ENCODE results near the gene TDRD12. TPM values are rescaled to one million over a fixed set of nuclear protein-coding genes. Genes with fewer than 3 reads are reported as not detected.
"Not testable (repeated sequence)": the region's sequence is repeated elsewhere in the genome, so short reads cannot be mapped to it uniquely, and the experiment has no call there.

TDRD12 gene
- total RNA-seq, 2 donors from 2014 or later, result 0.09 to 5.8 TPM

DNA sequence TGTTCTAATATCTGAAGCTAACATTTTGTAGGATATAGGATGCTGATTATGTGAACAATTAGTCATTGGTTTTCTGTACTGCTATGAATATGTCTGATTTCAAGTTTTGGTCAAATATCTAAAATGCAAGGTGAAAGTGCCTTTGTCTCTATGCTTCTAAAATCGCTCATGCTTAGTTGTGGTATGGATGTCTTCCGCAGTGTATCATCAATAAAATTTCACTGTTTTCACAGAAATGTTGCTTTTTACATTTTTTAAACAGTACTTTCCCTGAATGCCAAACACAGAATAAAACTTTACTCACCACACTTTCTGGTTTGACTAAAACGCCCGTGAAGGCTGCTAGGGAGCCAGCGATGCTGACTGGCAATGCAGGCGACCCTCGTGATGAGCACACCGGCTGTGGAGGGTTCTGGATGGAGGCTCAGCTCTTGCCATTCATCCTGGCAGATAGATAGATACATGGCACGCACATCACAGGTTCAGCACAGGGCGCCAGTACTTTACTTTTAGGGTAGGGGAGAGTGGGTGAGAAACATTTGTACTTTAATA lies 109.9 kb downstream of the TDRD12 start:
- H3K27ac Mint-ChIP-seq, result peak overlapping the region; percentile 2 to 65
- ATAC-seq (peak; percentile 54 to 90), DNase-seq (ENCODE audit: low spot score in 2 of 2) (peak in 1 of 2 donors; percentile 32)
- H3K9me3 Mint-ChIP-seq, result no peaks in the 10 kb centered on the region
- no peaks in the 10 kb centered on the region for H3K36me3 Mint-ChIP-seq

GRCh38 chr19:32830231-32831014 lies 110.9 kb downstream of the TDRD12 start:
- H3K9me3 Mint-ChIP-seq, result no peaks in the 10 kb centered on the region
- no peak overlapping the region for H3K27ac Mint-ChIP-seq
- no peak for DNase-seq (ENCODE audit: low spot score in 2 of 2)
- no peak for ATAC-seq
- no peaks in the 10 kb centered on the region for H3K36me3 Mint-ChIP-seq

DNA sequence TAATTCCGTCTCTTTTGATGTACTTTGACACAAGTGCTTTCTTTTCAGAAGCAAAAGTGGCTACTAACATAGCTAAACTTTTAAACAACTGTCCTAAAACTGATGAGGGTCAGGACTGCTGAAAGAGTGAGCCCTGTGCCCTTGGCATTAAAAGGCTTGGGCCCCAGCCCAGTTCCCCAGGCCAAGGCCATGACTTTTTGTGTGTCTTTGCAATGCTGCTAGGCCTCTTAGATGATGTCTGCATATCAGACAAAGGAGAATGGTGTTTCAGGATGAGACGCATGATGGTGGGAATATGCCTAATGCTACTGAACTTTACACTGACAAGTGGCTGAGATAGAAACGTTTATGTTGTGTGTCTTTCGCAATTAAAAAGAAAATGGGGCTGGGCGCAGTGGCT lies 112.0 kb downstream of the TDRD12 start:
- ATAC-seq (no peak), DNase-seq (ENCODE audit: low spot score in 2 of 2) (no peak)
- Mint-ChIP-seq H3K36me3 (no peaks in the 10 kb centered on the region), H3K9me3 (no peaks in the 10 kb centered on the region), H3K27ac (no peak overlapping the region)

GRCh38 chr19:32832094-32832493 lies 112.5 kb downstream of the TDRD12 start:
- not testable (repeated sequence) for H3K36me3 Mint-ChIP-seq; ATAC-seq; DNase-seq (ENCODE audit: low spot score in 2 of 2); H3K27ac Mint-ChIP-seq; H3K9me3 Mint-ChIP-seq

- H3K27ac Mint-ChIP-seq; ATAC-seq; DNase-seq (ENCODE audit: low spot score in 2 of 2); H3K9me3 Mint-ChIP-seq; H3K36me3 Mint-ChIP-seq: not testable (repeated sequence)
Observed at GRCh38 chr19:32832825-32833224, 113.3 kb downstream of the TDRD12 start.

GRCh38 chr19:32833388-32833787 lies 113.8 kb downstream of the TDRD12 start:
- not testable (repeated sequence) for ATAC-seq; DNase-seq (ENCODE audit: low spot score in 2 of 2); H3K27ac Mint-ChIP-seq; H3K36me3 Mint-ChIP-seq; H3K9me3 Mint-ChIP-seq

DNA sequence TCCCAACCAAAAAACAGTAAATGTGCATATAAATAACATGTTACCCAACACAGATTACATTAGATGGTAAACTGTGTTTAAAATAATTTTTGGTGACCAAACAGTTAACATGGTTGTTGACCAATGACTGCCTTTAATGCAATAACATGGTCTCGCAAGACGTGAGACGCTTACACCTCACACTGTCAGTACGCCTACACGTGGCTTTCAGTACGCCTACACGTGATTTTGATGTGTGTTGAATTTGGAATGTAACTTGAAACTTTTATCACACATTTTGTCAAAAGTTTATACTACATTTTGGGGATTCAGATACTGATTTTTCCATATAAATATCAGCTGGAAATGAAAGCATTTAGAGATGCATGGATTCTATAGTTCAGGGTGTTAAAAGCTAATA lies 118.0 kb downstream of the TDRD12 start:
- ATAC-seq (no peak), DNase-seq (ENCODE audit: low spot score in 2 of 2) (no peak)
- Mint-ChIP-seq H3K27ac (no peak overlapping the region), H3K36me3 (peaks cover 13 to 20% of the 10 kb centered on the region in 2 donors), H3K9me3 (peaks cover 8 to 17% of the 10 kb centered on the region in 2 donors)

- peaks cover 13 to 32% of the 10 kb centered on the region in 2 donors for H3K36me3 Mint-ChIP-seq
- DNase-seq (ENCODE audit: low spot score in 2 of 2) (no peak), ATAC-seq (no peak)
- peaks cover 9 to 14% of the 10 kb centered on the region in 2 donors for H3K9me3 Mint-ChIP-seq
- H3K27ac Mint-ChIP-seq, result no peak overlapping the region
Observed at GRCh38 chr19:32842061-32842460, 122.5 kb downstream of the TDRD12 start.

GRCh38 chr19:32843716-32844245 lies 124.2 kb downstream of the TDRD12 start:
- ATAC-seq (no peak), DNase-seq (ENCODE audit: low spot score in 2 of 2) (no peak)
- Mint-ChIP-seq H3K27ac (no peak overlapping the region), H3K9me3 (peaks cover 14 to 19% of the 10 kb centered on the region in 2 donors), H3K36me3 (peaks cover 13 to 38% of the 10 kb centered on the region in 2 donors)

GRCh38 chr19:32848035-32848434 lies 128.5 kb downstream of the TDRD12 start:
- not testable (repeated sequence) for H3K9me3 Mint-ChIP-seq; ATAC-seq; DNase-seq (ENCODE audit: low spot score in 2 of 2); H3K27ac Mint-ChIP-seq
- H3K36me3 Mint-ChIP-seq, result peaks cover 0 to 18% of the 10 kb centered on the region in 2 donors

DNA sequence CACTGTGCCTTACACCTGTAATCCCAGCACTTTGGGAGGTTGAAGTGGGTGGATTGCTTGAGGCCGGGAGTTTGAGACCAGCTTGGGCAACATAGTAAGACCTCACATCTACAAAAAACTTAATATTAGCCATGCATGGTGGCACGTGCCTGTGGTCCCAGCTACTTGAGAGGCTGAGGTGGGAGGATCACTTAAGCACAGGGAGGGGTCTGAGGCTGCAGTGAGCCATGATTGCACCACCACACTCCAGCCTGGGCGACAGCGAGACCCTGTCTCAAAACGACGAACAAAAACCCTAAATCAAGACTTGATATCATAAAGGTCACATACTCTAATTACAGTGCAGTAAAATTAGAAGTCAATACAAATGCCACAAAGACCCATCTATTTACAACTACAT lies 132.6 kb downstream of the TDRD12 start:
- H3K27ac Mint-ChIP-seq, result no peak overlapping the region
- no peak for ATAC-seq
- DNase-seq (ENCODE audit: low spot score in 2 of 2), result no peak
- peaks cover 0 to 5% of the 10 kb centered on the region in 2 donors for H3K36me3 Mint-ChIP-seq
- H3K9me3 Mint-ChIP-seq, result peaks cover 3 to 4% of the 10 kb centered on the region in 2 donors

- not testable (repeated sequence) for H3K36me3 Mint-ChIP-seq, ATAC-seq, H3K9me3 Mint-ChIP-seq, H3K27ac Mint-ChIP-seq
- DNase-seq (ENCODE audit: low spot score in 2 of 2), result peak in 1 of 2 donors; percentile 6
Observed at GRCh38 chr19:32856818-32857217, 137.3 kb downstream of the TDRD12 start.

DNA sequence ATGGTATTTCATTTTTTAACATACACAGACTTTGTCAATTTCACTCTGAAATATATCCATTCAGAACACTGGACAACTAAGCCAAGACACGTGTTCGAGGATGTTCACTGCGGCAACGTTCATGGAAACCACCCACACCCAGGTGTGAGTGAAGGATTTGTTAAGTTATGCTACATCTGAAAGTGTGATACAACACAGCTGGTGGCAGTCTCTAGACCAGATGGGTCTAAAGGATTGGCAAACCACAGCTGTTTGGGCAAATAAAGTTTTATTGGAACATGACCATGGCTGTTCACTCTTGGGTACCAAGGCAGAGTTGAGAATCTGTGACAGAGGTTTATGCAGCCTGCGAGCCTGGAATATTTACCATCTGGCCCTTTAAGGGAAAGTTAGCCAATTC lies 138.0 kb downstream of the TDRD12 start:
- Mint-ChIP-seq H3K9me3 (no peaks in the 10 kb centered on the region), H3K27ac (no peak overlapping the region), H3K36me3 (no peaks in the 10 kb centered on the region)
- ATAC-seq (no peak), DNase-seq (ENCODE audit: low spot score in 2 of 2) (no peak)

GRCh38 chr19:32858155-32858554 lies 138.6 kb downstream of the TDRD12 start:
- ATAC-seq, result no peak

GRCh38 chr19:32858559-32858958 lies 139.0 kb downstream of the TDRD12 start:
- H3K9me3 Mint-ChIP-seq, result no peaks in the 10 kb centered on the region
- ATAC-seq, result no peak
- DNase-seq (ENCODE audit: low spot score in 2 of 2), result no peak
- no peaks in the 10 kb centered on the region for H3K36me3 Mint-ChIP-seq
- no peak overlapping the region for H3K27ac Mint-ChIP-seq

More at GRCh38 chr19:32858155-32858554, 138.6 kb downstream of the TDRD12 start:
- no peak overlapping the region for H3K27ac Mint-ChIP-seq
- H3K9me3 Mint-ChIP-seq, result no peaks in the 10 kb centered on the region
- peak in 1 of 2 donors; percentile 47 for DNase-seq (ENCODE audit: low spot score in 2 of 2)
- H3K36me3 Mint-ChIP-seq, result no peaks in the 10 kb centered on the region

GRCh38 chr19:32859591-32859990 lies 140.0 kb downstream of the TDRD12 start:
- ATAC-seq (no peak), DNase-seq (ENCODE audit: low spot score in 2 of 2) (peak in 1 of 2 donors; percentile 51)
- no peak overlapping the region for H3K27ac Mint-ChIP-seq
- H3K9me3 Mint-ChIP-seq, result no peaks in the 10 kb centered on the region
- H3K36me3 Mint-ChIP-seq, result no peaks in the 10 kb centered on the region

- H3K36me3 Mint-ChIP-seq, result no peaks in the 10 kb centered on the region
- no peaks in the 10 kb centered on the region for H3K9me3 Mint-ChIP-seq
- DNase-seq (ENCODE audit: low spot score in 2 of 2), result no peak
- ATAC-seq, result no peak
- no peak overlapping the region for H3K27ac Mint-ChIP-seq
Observed at GRCh38 chr19:32861596-32861995, 142.0 kb downstream of the TDRD12 start.

Data from activated naive CD4-positive, alpha-beta T cell treated with anti-CD3 and anti-CD28 coated beads, Interleukin-2, amount 50 U/mL, for 72 hours (primary cell).